ENCODE measurements around the gene PRRX2.

GRCh38 chr9:129675620-129676019 lies 10.2 kb downstream of the PRRX2 start:
- TF ChIP-seq CTCF (IDR thresholded peaks at IDR 0.05) (no peak), POLR2A (IDR thresholded peaks at IDR 0.05) (no peak)
